Left ventricle myocardium inferior (tissue), 1 donor: ENCODE measurements around the gene ZNF680. TPM values are rescaled to one million over a fixed set of nuclear protein-coding genes. Genes with fewer than 3 reads are reported as not detected.

Experiments used
- DNase-seq: peaks from one replicate; pipeline ENCODE4 v3.0.0-alpha.2; 2020
- H3K27ac ChIP-seq: fragments of 200-600 bp; replicated peaks from 2 replicates; pipeline ENCODE4 v1.8.0; 2021
- H3K27me3 ChIP-seq: fragments of 200-600 bp; 2 replicates; pipeline ENCODE4 v1.8.0; 2021; ENCODE audit warnings: low read depth
- H3K36me3 ChIP-seq: fragments of 200-600 bp; 2 replicates; pipeline ENCODE4 v1.8.0; 2021
- H3K4me1 ChIP-seq: fragments of 200-600 bp; 2 replicates; pipeline ENCODE4 v1.8.0; 2021
- H3K4me3 ChIP-seq: fragments of 200-600 bp; 2 replicates; pipeline ENCODE4 v1.8.0; 2021; ENCODE audit warnings: mild to moderate bottlenecking, moderate library complexity
- H3K9me3 ChIP-seq: fragments of 200-600 bp; replicated peaks from 2 replicates; pipeline ENCODE4 v1.8.0; 2021
- CTCF ChIP-seq: fragments of 200-600 bp; IDR thresholded peaks from 2 replicates; pipeline ENCODE4 v1.8.0; 2021; ENCODE audit warnings: antibody characterized with exemption, mild to moderate bottlenecking, borderline replicate concordance
- intact Hi-C: fragments of 100-400 bp; cut with micrococcal nuclease; formaldehyde crosslinking; loops from one replicate; pipeline ENCODE4 v1.11.0; 2022
- total RNA-seq: library from RNA; stranded (reverse); fragmentation: NEBNext Ultra II Directional; extraction: Animal tissue kit (Norgen Biotek cat#: 25700); gene quantifications from one replicate; pipeline ENCODE4 v1.2.1, GENCODE V29; 2021
- donor health status: DM: no; HTN: yes; CAD: no; lungs with severe emphysema.

The ZNF680 gene
- total RNA-seq, 1 donor from 2014 or later = 21.6 TPM

GRCh38 chr7:64528770-64529169, 34.1 kb downstream of the ZNF680 start:
- Histone ChIP-seq H3K36me3 (peaks cover 100% of the 10 kb centered on the region), H3K4me3 (no peak overlapping the region), H3K27me3 (no peaks in the 10 kb centered on the region), H3K4me1 (peaks cover 8% of the 10 kb centered on the region), H3K9me3 (peaks cover 94% of the 10 kb centered on the region), H3K27ac (no peak overlapping the region)
- intact Hi-C loops = no loop called here
- DNase-seq = no peak
- no peak for TF ChIP-seq CTCF

GRCh38 chr7:64521409-64521984, 41.4 kb downstream of the ZNF680 start:
- H3K27me3 ChIP-seq = no peaks in the 10 kb centered on the region
- DNase-seq = no peak
- H3K4me1 ChIP-seq = peaks cover under 1% of the 10 kb centered on the region
- H3K27ac ChIP-seq = no peak overlapping the region
- TF ChIP-seq CTCF = no peak
- intact Hi-C loops = no loop called here
- no peak overlapping the region for H3K4me3 ChIP-seq
- H3K36me3 ChIP-seq = peaks cover 94% of the 10 kb centered on the region
- peaks cover 100% of the 10 kb centered on the region for H3K9me3 ChIP-seq

- intact Hi-C loops = no loop called here
- peaks cover 14% of the 10 kb centered on the region for H3K4me1 ChIP-seq
- H3K9me3 ChIP-seq = peaks cover 71% of the 10 kb centered on the region
- H3K36me3 ChIP-seq = peaks cover 64% of the 10 kb centered on the region
- TF ChIP-seq CTCF = no peak
- no peak overlapping the region for H3K27ac ChIP-seq
- DNase-seq = no peak
- no peak overlapping the region for H3K4me3 ChIP-seq
- H3K27me3 ChIP-seq = no peaks in the 10 kb centered on the region
These were observed 46.4 kb downstream of the ZNF680 start for GRCh38 chr7:64516451-64516850.

GRCh38 chr7:64515781-64516180, 47.1 kb downstream of the ZNF680 start:
- no peak for TF ChIP-seq CTCF
- no peak for DNase-seq
- peaks cover 62% of the 10 kb centered on the region for H3K36me3 ChIP-seq
- H3K27ac ChIP-seq = no peak overlapping the region
- no peak overlapping the region for H3K4me3 ChIP-seq
- H3K27me3 ChIP-seq = no peaks in the 10 kb centered on the region
- intact Hi-C loops = no loop called here
- H3K9me3 ChIP-seq = peaks cover 70% of the 10 kb centered on the region
- H3K4me1 ChIP-seq = peaks cover 14% of the 10 kb centered on the region

GRCh38 chr7:64515330-64515729, 47.5 kb downstream of the ZNF680 start:
- Histone ChIP-seq H3K4me1 (peaks cover 14% of the 10 kb centered on the region), H3K4me3 (no peak overlapping the region), H3K9me3 (peaks cover 68% of the 10 kb centered on the region), H3K27ac (no peak overlapping the region), H3K27me3 (no peaks in the 10 kb centered on the region), H3K36me3 (peaks cover 58% of the 10 kb centered on the region)
- DNase-seq = no peak
- intact Hi-C loops = no loop called here
- TF ChIP-seq CTCF = no peak
